ENCODE measurements around the gene MAMDC4.
"Not testable (repeated sequence)": the region's sequence is repeated elsewhere in the genome, so short reads cannot be mapped to it uniquely, and the experiment has no call there.

MAMDC4 gene

GRCh38 chr9:136843801-136844740 lies 8.1 kb upstream of the MAMDC4 start:
- ATAC-seq (ENCODE audit: low read depth); H3K4me1 ChIP-seq (ENCODE audit: insufficient read depth, poor library complexity, severe bottlenecking); H3K4me3 ChIP-seq (ENCODE audit: severe bottlenecking); H3K27ac ChIP-seq (ENCODE audit: poor library complexity, severe bottlenecking); DNase-seq (ENCODE audit: low spot score); H3K36me3 ChIP-seq (ENCODE audit: low read depth); H3K9me3 ChIP-seq (ENCODE audit: severe bottlenecking): not testable (repeated sequence)
- TF ChIP-seq, protein P1, sequence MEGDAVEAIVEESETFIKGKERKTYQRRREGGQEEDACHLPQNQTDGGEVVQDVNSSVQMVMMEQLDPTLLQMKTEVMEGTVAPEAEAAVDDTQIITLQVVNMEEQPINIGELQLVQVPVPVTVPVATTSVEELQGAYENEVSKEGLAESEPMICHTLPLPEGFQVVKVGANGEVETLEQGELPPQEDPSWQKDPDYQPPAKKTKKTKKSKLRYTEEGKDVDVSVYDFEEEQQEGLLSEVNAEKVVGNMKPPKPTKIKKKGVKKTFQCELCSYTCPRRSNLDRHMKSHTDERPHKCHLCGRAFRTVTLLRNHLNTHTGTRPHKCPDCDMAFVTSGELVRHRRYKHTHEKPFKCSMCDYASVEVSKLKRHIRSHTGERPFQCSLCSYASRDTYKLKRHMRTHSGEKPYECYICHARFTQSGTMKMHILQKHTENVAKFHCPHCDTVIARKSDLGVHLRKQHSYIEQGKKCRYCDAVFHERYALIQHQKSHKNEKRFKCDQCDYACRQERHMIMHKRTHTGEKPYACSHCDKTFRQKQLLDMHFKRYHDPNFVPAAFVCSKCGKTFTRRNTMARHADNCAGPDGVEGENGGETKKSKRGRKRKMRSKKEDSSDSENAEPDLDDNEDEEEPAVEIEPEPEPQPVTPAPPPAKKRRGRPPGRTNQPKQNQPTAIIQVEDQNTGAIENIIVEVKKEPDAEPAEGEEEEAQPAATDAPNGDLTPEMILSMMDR (IDR thresholded peaks at IDR 0.05; ENCODE audit: poor library complexity, severe bottlenecking) = peak; percentile 69
- peaks cover 22% of the 10 kb centered on the region for H3K27me3 ChIP-seq (ENCODE audit: insufficient read depth, poor library complexity, severe bottlenecking)

DNA sequence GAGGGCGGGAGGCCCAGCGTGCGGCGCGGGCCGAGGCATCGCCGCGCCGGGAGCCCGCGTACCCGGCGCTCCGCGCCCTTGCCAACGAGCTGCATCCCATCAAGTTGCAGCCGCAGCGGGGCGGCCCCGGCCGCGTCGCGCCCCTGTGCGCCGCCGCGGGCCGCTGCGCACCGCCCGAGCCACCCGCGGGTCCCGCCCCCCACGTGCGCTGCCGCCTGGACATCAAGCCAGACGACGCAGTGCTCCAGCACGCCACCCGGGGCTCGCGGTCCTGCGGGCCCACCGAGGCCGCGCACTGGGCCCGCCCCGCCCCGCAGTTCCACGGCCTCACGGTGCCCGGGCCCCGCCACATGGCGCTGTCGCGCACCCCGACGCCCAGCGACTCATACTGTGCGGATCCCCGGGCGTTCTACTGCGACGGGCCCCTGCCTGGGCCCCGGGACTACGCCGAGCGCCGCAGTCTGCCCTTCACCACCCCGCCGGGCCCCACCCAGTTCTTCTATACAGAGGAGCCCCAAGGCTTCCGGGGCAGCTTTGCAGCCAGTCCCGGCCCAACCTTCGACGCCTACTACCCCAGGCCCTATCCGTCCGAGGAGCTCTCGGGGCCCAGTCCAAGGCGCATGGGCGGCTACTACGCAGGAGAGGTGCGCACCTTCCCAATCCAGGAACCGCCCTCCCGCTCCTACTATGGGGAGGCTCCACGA lies 7.2 kb upstream of the MAMDC4 start:
- H3K36me3 ChIP-seq (ENCODE audit: low read depth) = peaks cover under 1% of the 10 kb centered on the region
- H3K4me1 ChIP-seq (ENCODE audit: insufficient read depth, poor library complexity, severe bottlenecking) = no peaks in the 10 kb centered on the region
- ATAC-seq (ENCODE audit: low read depth) (no peak), DNase-seq (ENCODE audit: low spot score) (no peak)
- no peaks in the 10 kb centered on the region for H3K9me3 ChIP-seq (ENCODE audit: severe bottlenecking)
- H3K4me3 ChIP-seq (ENCODE audit: severe bottlenecking) = no peak overlapping the region
- peaks cover 22% of the 10 kb centered on the region for H3K27me3 ChIP-seq (ENCODE audit: insufficient read depth, poor library complexity, severe bottlenecking)
- TF ChIP-seq, protein P1 (IDR thresholded peaks at IDR 0.05; ENCODE audit: poor library complexity, severe bottlenecking) = no peak
- H3K27ac ChIP-seq (ENCODE audit: poor library complexity, severe bottlenecking) = no peak overlapping the region

GRCh38 chr9:136845465-136846260 lies 6.5 kb upstream of the MAMDC4 start:
- H3K27me3 ChIP-seq (ENCODE audit: insufficient read depth, poor library complexity, severe bottlenecking) = peaks cover 22% of the 10 kb centered on the region
- H3K27ac ChIP-seq (ENCODE audit: poor library complexity, severe bottlenecking) = no peak overlapping the region
- peak overlapping the region; percentile 58 for H3K4me3 ChIP-seq (ENCODE audit: severe bottlenecking)
- H3K9me3 ChIP-seq (ENCODE audit: severe bottlenecking) = no peaks in the 10 kb centered on the region
- TF ChIP-seq, protein P1 (IDR thresholded peaks at IDR 0.05; ENCODE audit: poor library complexity, severe bottlenecking) = no peak
- peaks cover 8% of the 10 kb centered on the region for H3K36me3 ChIP-seq (ENCODE audit: low read depth)
- DNase-seq (ENCODE audit: low spot score) = no peak
- ATAC-seq (ENCODE audit: low read depth) = no peak
- no peaks in the 10 kb centered on the region for H3K4me1 ChIP-seq (ENCODE audit: insufficient read depth, poor library complexity, severe bottlenecking)

DNA sequence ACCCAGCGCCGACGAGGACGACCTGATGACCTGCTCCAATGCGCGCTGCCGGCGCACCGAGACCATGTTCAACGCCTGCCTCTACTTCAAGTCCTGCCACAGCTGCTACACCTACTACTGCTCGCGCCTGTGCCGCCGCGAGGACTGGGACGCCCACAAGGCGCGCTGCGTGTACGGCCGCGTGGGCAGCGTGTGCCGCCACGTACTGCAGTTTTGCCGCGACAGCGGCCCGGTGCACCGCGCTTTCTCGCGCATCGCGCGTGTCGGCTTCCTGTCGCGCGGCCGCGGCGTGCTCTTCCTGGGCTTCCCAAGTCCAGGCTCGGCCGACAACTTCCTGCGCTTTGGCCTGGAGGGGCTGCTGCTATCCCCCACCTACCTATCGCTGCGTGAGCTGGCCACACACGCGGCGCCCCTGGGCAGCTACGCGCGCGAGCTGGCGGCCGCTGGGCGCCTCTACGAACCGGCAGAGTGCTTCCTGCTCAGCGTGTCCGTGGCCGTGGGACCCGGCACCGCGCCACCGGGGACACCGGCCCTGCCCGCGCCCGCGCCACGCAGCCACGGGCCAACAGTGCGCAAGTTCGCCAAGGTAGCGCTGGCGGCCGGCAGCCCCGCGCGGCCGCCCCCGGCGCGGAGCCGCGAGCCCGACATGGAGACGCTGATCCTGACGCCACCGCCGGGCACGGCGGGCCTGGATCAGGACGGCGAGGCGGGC lies 5.6 kb upstream of the MAMDC4 start:
- no peaks in the 10 kb centered on the region for H3K4me1 ChIP-seq (ENCODE audit: insufficient read depth, poor library complexity, severe bottlenecking)

More for the DNA sequence above, 5.6 kb upstream of the MAMDC4 start:
- TF ChIP-seq, protein P1 (IDR thresholded peaks at IDR 0.05; ENCODE audit: poor library complexity, severe bottlenecking) = no peak
- H3K27me3 ChIP-seq (ENCODE audit: insufficient read depth, poor library complexity, severe bottlenecking) = peaks cover 22% of the 10 kb centered on the region
- H3K9me3 ChIP-seq (ENCODE audit: severe bottlenecking) = no peaks in the 10 kb centered on the region
- peak overlapping the region; percentile 58 for H3K4me3 ChIP-seq (ENCODE audit: severe bottlenecking)
- ATAC-seq (ENCODE audit: low read depth) = no peak
- DNase-seq (ENCODE audit: low spot score) = no peak
- peak overlapping the region; percentile 78 for H3K27ac ChIP-seq (ENCODE audit: poor library complexity, severe bottlenecking)
- peaks cover 16% of the 10 kb centered on the region for H3K36me3 ChIP-seq (ENCODE audit: low read depth)
